SIG-M5 (cell line): ENCODE results near the gene CSTB.

Source experiments
- DNase-seq: peaks from one replicate; lab custom pipeline; 2025; lab: John Stamatoyannopoulos, UW

Gene CSTB

GRCh38 chr21:43749651-43750262 is 26.4 kb downstream of the CSTB start:
- DNase-seq = no peak

GRCh38 chr21:43748622-43749021 is 27.5 kb downstream of the CSTB start:
- DNase-seq = no peak

- DNase-seq = no peak
Measured at GRCh38 chr21:43745772-43746517, 30.2 kb downstream of the CSTB start.

- no peak for DNase-seq
Measured at GRCh38 chr21:43744725-43745124, 31.4 kb downstream of the CSTB start.

GRCh38 chr21:43743947-43744346 is 32.2 kb downstream of the CSTB start:
- DNase-seq = no peak

GRCh38 chr21:43741423-43742096 is 34.5 kb downstream of the CSTB start:
- no peak for DNase-seq

GRCh38 chr21:43740497-43741156 is 35.5 kb downstream of the CSTB start:
- DNase-seq = no peak

- no peak for DNase-seq
Measured at GRCh38 chr21:43739621-43740435, 36.3 kb downstream of the CSTB start.

GRCh38 chr21:43737158-43737950 is 38.8 kb downstream of the CSTB start:
- no peak for DNase-seq

- no peak for DNase-seq
Measured at GRCh38 chr21:43736224-43736883, 39.8 kb downstream of the CSTB start.

- no peak for DNase-seq
Measured at GRCh38 chr21:43735236-43736091, 40.6 kb downstream of the CSTB start.

- DNase-seq = no peak
Measured at GRCh38 chr21:43734928-43735229, 41.2 kb downstream of the CSTB start.

- no peak for DNase-seq
Measured at GRCh38 chr21:43734131-43734927, 41.8 kb downstream of the CSTB start.

GRCh38 chr21:43733529-43734071 is 42.5 kb downstream of the CSTB start:
- DNase-seq = no peak

GRCh38 chr21:43733060-43733459 is 43.0 kb downstream of the CSTB start:
- DNase-seq = no peak

GRCh38 chr21:43731891-43732711 is 44.0 kb downstream of the CSTB start:
- DNase-seq = no peak

- no peak for DNase-seq
Measured at GRCh38 chr21:43731476-43731875, 44.6 kb downstream of the CSTB start.
